ENCODE measurements around the gene SUZ12. TPM values are rescaled to one million over a fixed set of nuclear protein-coding genes. Genes with fewer than 3 reads are reported as not detected.
"Not testable (repeated sequence)": the region's sequence is repeated elsewhere in the genome, so short reads cannot be mapped to it uniquely, and the experiment has no call there.

SUZ12 gene
- polyA plus RNA-seq, 1 of the 3 experiments (the other 2 are of a cell fraction) = 6.3 TPM

DNA sequence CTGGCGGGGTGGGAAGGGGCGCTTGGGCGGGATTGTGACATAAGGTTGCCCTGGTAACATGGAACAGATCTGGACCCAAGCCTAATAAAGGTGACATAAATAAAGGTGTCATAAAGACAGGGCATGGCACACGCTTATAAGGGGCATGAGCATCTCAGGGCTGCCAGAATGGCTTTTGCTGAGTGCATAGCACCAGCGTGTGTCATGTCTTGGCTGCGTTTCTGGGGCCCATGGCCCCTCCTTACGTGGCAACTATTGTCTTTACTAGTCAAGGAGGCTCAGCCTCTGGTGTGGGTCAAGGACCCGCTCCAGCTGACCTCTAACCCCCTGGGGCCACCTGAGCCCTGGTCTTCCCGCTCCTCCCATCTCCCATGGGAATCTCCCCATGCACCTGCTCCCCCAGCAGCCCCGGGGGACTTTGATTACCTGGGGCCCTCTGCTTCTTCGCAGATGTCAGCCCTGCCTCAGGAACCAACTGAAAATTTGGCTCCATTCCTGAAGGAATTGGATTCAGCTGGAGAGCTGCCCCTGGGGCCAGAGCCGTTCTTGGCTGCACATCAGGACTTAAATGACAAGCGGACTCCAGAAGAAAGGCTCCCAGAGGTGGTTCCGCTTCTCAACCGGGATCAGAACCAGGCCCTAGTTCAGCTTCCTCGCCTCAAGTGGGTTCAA lies 84.3 kb downstream of the SUZ12 start:
- Histone ChIP-seq H2AFZ (ENCODE audit: low read depth) (no peak overlapping the region), H4K20me1 (ENCODE audit: insufficient read depth) (no peaks in the 10 kb centered on the region), H3K9me3 (no peaks in the 10 kb centered on the region), H3K36me3 (replicated peaks in 1 of 2; ENCODE audit: control insufficient read depth in 1 of 2, insufficient read depth in 2 of 2, low read length in 1 of 2) (peaks cover 2 to 7% of the 10 kb centered on the region in 2 experiments), H3K27me3 (ENCODE audit: insufficient read depth) (no peaks in the 10 kb centered on the region), H3K79me2 (ENCODE audit: insufficient read depth) (peaks cover 38% of the 10 kb centered on the region), H3K4me2 (no peak overlapping the region), H3K4me3 (ENCODE audit: low read depth in 2 of 2, low read length in 1 of 2) (no peak overlapping the region), H3F3A (replicated peaks; ENCODE audit: insufficient read depth) (no peaks in the 10 kb centered on the region), H3K9ac (no peak overlapping the region), H3K9me2 (no peaks in the 10 kb centered on the region), H3K27ac (ENCODE audit: low read depth in 2 of 2, low read length in 1 of 2) (no peak overlapping the region), H3K4me1 (ENCODE audit: control insufficient read depth in 1 of 2, insufficient read depth in 2 of 2, low read depth in 1 of 2, low read length in 1 of 2) (no peaks in the 10 kb centered on the region)
- WGBS (ENCODE audit: low lambda C conversion rate) = 90% methylated on average over 16 of the region's 16 CpGs
- POLR2A ChIA-PET = no interaction called here
- CTCF ChIA-PET = interaction anchor here (0.6 to 1.0 kb wide), 2 partner anchors 14 to 199 kb away, joined by 3 read pairs; partner anchors contain the start of gene LRRC37B
- no peak for DNase-seq
- TF ChIP-seq RFX5 (IDR thresholded peaks at IDR 0.05; ENCODE audit: low read length) (no peak), NFIC (IDR thresholded peaks at IDR 0.05; ENCODE audit: borderline replicate concordance) (no peak), FOXJ3 (CRISPR knock-in tag; IDR thresholded peaks at IDR 0.05) (no peak), GATA2 (CRISPR knock-in tag; IDR thresholded peaks at IDR 0.05) (no peak), ELF1 (IDR thresholded peaks at IDR 0.05) (no peak), RXRA (IDR thresholded peaks at IDR 0.05; ENCODE audit: borderline replicate concordance, low read depth) (no peak), EP300 (IDR thresholded peaks at IDR 0.05; ENCODE audit: borderline replicate concordance in 1 of 2, low read depth in 1 of 2, low read length in 1 of 2) (no peak), RCOR1 (IDR thresholded peaks at IDR 0.05; ENCODE audit: low read length) (no peak), MEF2A (IDR thresholded peaks at IDR 0.05; ENCODE audit: borderline replicate concordance, low read depth) (no peak), EZH2phosphoT487 (IDR thresholded peaks at IDR 0.05; ENCODE audit: borderline replicate concordance, low read depth) (no peak)
- TF ChIP-seq, protein P1, sequence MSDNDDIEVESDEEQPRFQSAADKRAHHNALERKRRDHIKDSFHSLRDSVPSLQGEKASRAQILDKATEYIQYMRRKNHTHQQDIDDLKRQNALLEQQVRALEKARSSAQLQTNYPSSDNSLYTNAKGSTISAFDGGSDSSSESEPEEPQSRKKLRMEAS (IDR thresholded peaks at IDR 0.05; ENCODE audit: low read depth) = no peak
- TF ChIP-seq, protein P2, sequence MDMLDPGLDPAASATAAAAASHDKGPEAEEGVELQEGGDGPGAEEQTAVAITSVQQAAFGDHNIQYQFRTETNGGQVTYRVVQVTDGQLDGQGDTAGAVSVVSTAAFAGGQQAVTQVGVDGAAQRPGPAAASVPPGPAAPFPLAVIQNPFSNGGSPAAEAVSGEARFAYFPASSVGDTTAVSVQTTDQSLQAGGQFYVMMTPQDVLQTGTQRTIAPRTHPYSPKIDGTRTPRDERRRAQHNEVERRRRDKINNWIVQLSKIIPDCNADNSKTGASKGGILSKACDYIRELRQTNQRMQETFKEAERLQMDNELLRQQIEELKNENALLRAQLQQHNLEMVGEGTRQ (IDR thresholded peaks at IDR 0.05; ENCODE audit: borderline replicate concordance, low read depth, low read length) = no peak
- TF ChIP-seq, protein P3, sequence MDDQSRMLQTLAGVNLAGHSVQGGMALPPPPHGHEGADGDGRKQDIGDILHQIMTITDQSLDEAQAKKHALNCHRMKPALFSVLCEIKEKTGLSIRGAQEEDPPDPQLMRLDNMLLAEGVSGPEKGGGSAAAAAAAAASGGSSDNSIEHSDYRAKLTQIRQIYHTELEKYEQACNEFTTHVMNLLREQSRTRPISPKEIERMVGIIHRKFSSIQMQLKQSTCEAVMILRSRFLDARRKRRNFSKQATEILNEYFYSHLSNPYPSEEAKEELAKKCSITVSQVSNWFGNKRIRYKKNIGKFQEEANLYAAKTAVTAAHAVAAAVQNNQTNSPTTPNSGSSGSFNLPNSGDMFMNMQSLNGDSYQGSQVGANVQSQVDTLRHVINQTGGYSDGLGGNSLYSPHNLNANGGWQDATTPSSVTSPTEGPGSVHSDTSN (IDR thresholded peaks at IDR 0.05) = no peak

DNA sequence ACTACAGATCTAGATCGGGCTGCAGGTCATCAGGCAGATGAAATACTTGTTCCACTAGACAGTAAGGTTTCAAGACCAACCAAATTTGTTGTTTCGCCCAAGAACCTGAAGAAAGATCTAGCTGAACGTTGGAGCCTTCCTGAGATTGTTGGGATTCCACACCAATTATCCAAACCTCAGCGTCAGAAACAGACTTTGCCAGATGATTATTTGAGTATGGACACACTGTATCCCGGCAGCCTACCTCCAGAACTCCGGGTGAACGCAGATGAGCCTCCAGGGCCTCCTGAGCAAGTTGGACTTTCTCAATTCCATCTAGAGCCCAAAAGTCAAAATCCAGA lies 84.8 kb downstream of the SUZ12 start:
- Histone ChIP-seq H3K36me3 (replicated peaks in 1 of 2; ENCODE audit: control insufficient read depth in 1 of 2, insufficient read depth in 2 of 2, low read length in 1 of 2) (peaks cover 2 to 7% of the 10 kb centered on the region in 2 experiments), H3K9me2 (no peaks in the 10 kb centered on the region), H3K79me2 (ENCODE audit: insufficient read depth) (peaks cover 34% of the 10 kb centered on the region), H4K20me1 (ENCODE audit: insufficient read depth) (no peaks in the 10 kb centered on the region), H3F3A (replicated peaks; ENCODE audit: insufficient read depth) (no peaks in the 10 kb centered on the region), H3K4me2 (no peak overlapping the region), H3K27me3 (ENCODE audit: insufficient read depth) (no peaks in the 10 kb centered on the region), H3K27ac (ENCODE audit: low read depth in 2 of 2, low read length in 1 of 2) (no peak overlapping the region), H3K9ac (no peak overlapping the region), H2AFZ (ENCODE audit: low read depth) (no peak overlapping the region), H3K9me3 (no peaks in the 10 kb centered on the region), H3K4me3 (ENCODE audit: low read depth in 2 of 2, low read length in 1 of 2) (no peak overlapping the region), H3K4me1 (ENCODE audit: control insufficient read depth in 1 of 2, insufficient read depth in 2 of 2, low read depth in 1 of 2, low read length in 1 of 2) (no peaks in the 10 kb centered on the region)
- ChIA-PET POLR2A (no interaction called here), CTCF (interaction anchor here (0.6 to 1.0 kb wide), 2 partner anchors 14 to 199 kb away, joined by 3 read pairs; partner anchors contain the start of gene LRRC37B)
- 93% methylated on average over 5 of the region's 7 CpGs for WGBS (ENCODE audit: low lambda C conversion rate)
- no peak for DNase-seq
- TF ChIP-seq FOSL2 (IDR thresholded peaks at IDR 0.05; ENCODE audit: borderline replicate concordance, low read depth) = no peak
- no peak for TF ChIP-seq MEF2A (IDR thresholded peaks at IDR 0.05; ENCODE audit: borderline replicate concordance, low read depth)
- TF ChIP-seq TCF12 (IDR thresholded peaks at IDR 0.05) = no peak
- TF ChIP-seq, protein P4, sequence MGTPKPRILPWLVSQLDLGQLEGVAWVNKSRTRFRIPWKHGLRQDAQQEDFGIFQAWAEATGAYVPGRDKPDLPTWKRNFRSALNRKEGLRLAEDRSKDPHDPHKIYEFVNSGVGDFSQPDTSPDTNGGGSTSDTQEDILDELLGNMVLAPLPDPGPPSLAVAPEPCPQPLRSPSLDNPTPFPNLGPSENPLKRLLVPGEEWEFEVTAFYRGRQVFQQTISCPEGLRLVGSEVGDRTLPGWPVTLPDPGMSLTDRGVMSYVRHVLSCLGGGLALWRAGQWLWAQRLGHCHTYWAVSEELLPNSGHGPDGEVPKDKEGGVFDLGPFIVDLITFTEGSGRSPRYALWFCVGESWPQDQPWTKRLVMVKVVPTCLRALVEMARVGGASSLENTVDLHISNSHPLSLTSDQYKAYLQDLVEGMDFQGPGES (IDR thresholded peaks at IDR 0.05; ENCODE audit: low read depth, low read length) = no peak
- TF ChIP-seq, protein P3 (IDR thresholded peaks at IDR 0.05) = no peak
- no peak for TF ChIP-seq FOXJ3 (CRISPR knock-in tag; IDR thresholded peaks at IDR 0.05)
- TF ChIP-seq MXI1 (IDR thresholded peaks at IDR 0.05; ENCODE audit: low read depth, low read length) = no peak
- no peak for TF ChIP-seq RXRA (IDR thresholded peaks at IDR 0.05; ENCODE audit: borderline replicate concordance, low read depth)
- no peak for TF ChIP-seq YY1 (IDR thresholded peaks at IDR 0.05; ENCODE audit: low read depth)

DNA sequence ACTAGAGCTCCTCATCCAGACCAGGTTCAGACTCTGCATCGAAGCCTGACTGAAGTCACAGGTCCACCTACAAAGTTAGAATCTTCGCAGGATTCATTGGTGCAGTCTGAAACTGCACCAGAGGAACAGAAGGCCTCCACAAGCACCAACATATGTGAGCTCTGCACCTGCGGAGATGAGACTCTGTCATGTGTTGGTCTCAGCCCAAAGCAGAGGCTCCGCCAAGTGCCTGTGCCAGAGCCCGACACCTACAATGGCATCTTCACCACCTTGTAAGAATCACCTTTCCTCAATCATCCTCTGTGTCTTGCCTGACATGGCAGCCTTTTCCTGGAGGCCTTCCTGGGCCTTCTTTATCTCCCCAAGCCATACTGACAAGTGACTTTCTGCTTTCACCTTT lies 85.7 kb downstream of the SUZ12 start:
- peaks cover 26% of the 10 kb centered on the region for H3K79me2 ChIP-seq (ENCODE audit: insufficient read depth)
- CTCF ChIA-PET; DNase-seq; H4K20me1 ChIP-seq (ENCODE audit: insufficient read depth); POLR2A ChIA-PET; H3K4me1 ChIP-seq (ENCODE audit: control insufficient read depth in 1 of 2, insufficient read depth in 2 of 2, low read depth in 1 of 2, low read length in 1 of 2); H3K4me3 ChIP-seq (ENCODE audit: low read depth in 2 of 2, low read length in 1 of 2); H3F3A ChIP-seq (replicated peaks; ENCODE audit: insufficient read depth); H3K9me3 ChIP-seq; H3K4me2 ChIP-seq; H2AFZ ChIP-seq (ENCODE audit: low read depth); H3K27me3 ChIP-seq (ENCODE audit: insufficient read depth); H3K9ac ChIP-seq; H3K9me2 ChIP-seq; H3K27ac ChIP-seq (ENCODE audit: low read depth in 2 of 2, low read length in 1 of 2); H3K36me3 ChIP-seq (replicated peaks in 1 of 2; ENCODE audit: control insufficient read depth in 1 of 2, insufficient read depth in 2 of 2, low read length in 1 of 2): not testable (repeated sequence)
- 100% methylated on average over 2 of the region's 5 CpGs for WGBS (ENCODE audit: low lambda C conversion rate)
